LHCN-M2 (cell line): ENCODE measurements around the gene BABAM1. TPM values are rescaled to one million over a fixed set of nuclear protein-coding genes. Genes with fewer than 3 reads are reported as not detected.
A peak's percentile ranks its signal among the peaks of the same experiment; 100 is the strongest.

Source experiments
- DNase-seq: peaks from one replicate; pipeline ENCODE4 v3.0.0-alpha.2; 2012; ENCODE audit warnings: low read depth
- total RNA-seq: library from RNA; depleted of rRNA; stranded (reverse); fragments of >200 nt; gene quantifications from 2 replicates; pipeline ENCODE4 v1.2.3, GENCODE V29; 2014

BABAM1 gene
- total RNA-seq, 1 experiment from 2014 or later, result 107 TPM

DNA sequence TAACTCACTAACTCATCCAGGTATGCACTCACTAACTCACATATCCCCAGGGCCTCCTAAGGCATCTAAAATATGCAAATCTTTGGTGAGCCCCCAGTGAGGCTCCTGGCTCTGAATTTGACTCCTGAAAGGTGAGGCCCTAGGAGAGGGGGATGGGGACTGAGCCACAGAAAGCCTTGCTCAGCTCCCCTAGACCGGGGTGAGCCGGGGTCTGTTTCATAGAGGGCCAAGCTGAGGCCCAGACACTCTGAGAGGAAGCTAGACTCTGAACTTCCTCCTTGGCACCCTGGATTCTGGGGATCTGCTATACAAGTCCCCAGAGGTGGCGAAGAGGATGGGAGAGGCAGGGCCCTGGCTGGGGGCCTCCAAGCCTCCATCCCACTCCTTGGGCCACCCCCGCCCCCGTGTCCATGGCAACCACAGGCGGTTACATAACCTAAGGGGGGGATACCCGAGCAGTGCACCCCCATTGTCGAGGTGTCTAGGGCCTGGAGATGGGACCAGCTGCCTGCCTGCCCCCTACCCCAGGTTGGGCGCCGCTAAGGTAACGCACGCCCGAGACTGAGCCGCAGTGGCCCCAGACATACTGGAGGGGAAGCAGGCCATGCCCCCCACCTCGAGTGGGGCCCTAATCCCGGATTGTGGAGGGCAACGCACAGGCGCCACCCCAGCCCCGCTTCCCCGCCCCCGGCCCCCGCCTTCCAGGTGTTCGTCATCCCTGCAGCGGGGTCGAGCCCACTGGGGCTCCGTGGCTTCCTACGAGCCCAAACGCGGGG, 35.3 kb downstream of the BABAM1 start:
- no peak for DNase-seq

DNA sequence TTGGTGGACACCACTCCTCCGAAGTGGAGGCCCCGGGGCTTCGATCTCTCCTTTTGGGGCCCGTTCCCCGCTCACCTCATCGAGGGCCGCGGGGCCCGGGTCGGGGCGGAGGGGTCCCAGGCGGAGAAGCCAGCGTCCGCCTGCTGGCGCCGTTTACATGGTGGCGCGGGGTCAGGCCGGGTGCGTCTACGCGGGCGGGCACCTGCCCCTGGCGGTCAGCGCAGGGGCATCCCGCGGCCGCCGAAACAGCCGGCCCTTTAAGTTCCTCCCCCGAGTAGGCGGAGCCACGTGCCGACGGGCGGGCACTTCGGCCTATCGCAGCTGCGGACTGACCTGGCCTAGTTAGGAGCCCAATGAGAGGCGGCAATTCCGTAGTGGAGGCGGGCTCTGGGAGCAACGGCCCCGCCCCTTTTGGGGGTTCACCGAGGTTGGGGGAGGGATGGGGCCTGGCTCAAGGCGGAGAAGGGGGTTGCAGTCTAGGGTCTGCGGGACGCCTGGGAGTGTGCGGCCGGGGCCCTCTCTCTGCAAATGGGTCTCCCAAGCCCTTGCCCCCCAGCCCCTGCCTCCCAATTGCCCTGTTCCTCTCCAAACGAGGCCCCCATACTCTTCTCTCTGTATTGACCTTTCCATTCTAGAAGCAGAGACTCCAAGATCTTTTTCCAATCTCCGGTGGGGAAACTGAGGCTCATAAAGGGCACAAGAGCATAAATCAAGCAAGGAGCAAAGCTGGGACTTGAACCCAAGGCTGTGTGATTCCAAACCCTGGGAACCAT, 36.1 kb downstream of the BABAM1 start, which contains the start of gene ABHD8:
Gene ABHD8, minus strand, starts transcription at position 259 of the 773 bp plus-strand sequence. CDS start 1,809 bp downstream, outside the sequence.
- DNase-seq, result peak; percentile 94

DNA sequence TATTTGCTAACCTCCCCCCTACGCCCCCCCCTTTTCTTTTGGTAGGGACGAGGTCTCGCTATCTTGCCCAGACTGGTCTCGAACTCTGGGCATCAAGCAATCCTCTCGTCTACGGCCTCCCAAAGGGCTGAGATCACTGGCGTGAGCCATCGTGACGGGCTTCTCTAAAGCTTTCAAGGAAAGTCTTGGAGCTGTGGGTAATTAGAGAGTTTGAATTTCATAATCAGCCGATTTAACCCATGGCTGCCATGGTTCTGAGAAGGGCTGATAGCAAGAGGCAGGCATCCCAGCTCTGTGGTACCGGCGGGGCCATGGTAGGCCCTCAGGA, 36.7 kb downstream of the BABAM1 start:
- no peak for DNase-seq

- DNase-seq, result no peak
These were observed 37.4 kb downstream of the BABAM1 start for GRCh38 chr19:17304386-17305215.

- DNase-seq, result no peak
These were observed 37.9 kb downstream of the BABAM1 start for GRCh38 chr19:17305216-17305516.

- DNase-seq, result peak; percentile 99
These were observed 38.5 kb downstream of the BABAM1 start, which contains the start of gene MRPL34 for GRCh38 chr19:17305517-17306284. Gene MRPL34 (plus strand): TSS chr19:17305872. CDS start chr19:17305893, 21 bp downstream.

GRCh38 chr19:17306285-17306714, 39.1 kb downstream of the BABAM1 start:
- DNase-seq, result no peak

DNA sequence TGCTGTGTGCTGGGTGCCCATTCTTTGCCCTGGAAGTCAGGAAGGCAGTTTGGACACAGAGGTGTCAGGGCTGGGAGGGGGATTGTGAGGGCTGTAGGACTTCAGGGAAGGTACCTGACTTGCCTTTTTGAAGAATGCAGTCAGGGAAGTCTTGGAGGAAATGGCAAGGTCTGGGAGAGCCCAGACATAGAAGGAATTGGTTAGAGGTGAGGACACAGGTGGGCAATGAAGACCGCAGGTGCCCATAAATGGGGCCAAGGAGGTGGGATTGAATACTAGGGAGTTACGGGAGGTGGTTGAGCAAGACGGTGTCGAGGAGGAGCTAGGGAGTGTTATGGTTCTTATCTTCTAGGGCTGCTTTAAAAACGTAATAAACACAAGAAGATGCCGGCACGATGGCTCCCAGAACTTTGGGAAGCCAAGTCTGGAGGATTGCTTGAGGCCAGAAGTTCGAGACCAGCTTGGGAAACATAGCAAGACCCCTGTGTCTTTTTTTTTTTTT, 40.7 kb downstream of the BABAM1 start:
- DNase-seq, result no peak

DNA sequence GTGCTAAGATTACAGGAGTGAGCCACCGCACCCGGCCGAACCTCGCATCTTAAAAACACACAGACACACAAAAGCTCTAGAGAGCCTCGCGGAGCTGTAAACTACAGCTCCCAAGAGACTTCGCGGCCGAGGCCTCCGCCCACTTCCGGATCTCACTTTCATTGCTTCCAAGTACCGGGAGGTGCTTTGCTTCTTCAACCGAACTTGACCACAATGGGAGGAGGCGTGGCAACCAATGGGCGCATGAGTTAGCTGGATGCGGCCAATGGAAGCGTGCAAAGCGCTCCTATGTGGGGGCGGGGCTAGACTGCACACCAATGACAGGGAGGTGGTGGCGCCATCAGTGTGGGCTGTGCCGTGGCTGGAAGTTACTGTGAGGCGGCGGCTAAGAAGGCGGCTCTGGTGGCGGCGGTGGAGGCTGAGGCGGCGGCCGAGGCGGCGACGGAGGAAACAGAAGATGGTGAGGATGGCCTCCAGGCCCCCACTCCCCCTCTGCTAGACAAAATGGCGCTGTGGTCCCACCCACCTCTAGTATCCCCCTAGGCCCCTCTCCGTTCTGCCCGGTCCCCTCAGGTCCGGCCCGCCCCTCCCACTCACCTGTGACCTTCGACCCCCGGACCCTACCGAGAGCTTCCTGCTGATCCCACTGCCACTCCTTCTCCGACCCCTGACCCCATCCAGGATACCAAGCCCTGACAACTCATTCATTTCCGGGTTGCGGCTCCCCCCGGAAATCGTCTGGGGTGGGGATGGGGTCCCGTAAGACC, 42.1 kb downstream of the BABAM1 start, which contains the start of gene DDA1:
Gene DDA1, plus strand, starts transcription at position 366 of the 767 bp plus-strand sequence. Its CDS starts 92 bp downstream, at position 458.
- DNase-seq, result peak; percentile 100

- no peak for DNase-seq
These were observed 42.8 kb downstream of the BABAM1 start for GRCh38 chr19:17309965-17310461.

GRCh38 chr19:17311455-17312188, 44.4 kb downstream of the BABAM1 start:
- DNase-seq, result peak; percentile 40

GRCh38 chr19:17312189-17313113, 45.2 kb downstream of the BABAM1 start:
- no peak for DNase-seq

DNA sequence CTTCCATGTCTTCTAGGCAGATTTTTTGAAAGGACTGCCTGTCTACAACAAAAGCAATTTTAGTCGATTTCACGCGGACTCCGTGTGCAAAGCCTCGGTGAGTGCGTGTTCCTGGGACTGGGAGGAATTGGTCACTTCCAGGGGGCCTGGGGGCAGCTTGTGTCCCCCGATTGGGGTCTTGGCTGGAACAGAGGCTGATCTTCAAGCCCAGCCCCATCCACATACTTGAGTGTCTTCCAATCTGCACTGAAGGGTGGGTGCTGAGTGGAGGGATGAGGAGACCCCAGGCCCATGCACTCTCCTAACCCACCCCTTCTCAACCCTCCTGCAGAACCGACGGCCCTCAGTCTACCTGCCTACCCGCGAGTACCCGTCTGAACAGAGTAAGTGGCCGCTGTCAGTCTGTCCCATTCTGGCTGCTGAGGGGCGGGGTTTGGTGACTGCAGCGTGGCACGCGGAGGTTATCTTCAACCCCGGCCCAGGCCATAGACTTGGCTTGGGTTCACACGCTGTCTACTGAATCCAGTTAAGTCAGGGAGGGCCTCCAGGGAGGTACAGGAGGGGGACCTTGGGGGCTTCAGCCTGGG, 46.9 kb downstream of the BABAM1 start:
- DNase-seq, result no peak

DNA sequence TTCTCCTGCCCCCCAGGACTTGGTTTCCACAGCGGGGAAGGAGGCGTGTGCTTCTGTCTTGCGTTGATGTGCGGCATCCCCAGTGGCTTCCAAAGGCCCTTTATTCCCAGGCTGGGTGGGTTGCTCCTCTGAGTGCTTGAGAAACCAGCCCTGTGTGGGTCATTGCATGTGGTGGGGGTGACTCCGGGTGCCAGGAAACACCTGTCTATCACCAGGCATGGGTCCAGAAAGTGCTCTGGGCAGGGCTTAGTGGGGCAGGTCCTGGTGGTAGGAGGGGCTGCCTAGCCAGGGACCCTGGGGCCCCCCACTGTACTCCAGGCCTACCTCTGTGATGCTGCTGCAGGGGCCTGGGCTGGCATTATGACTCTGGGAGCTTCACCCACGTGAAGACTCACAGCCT, 51.7 kb downstream of the BABAM1 start:
- no peak for DNase-seq

DNA sequence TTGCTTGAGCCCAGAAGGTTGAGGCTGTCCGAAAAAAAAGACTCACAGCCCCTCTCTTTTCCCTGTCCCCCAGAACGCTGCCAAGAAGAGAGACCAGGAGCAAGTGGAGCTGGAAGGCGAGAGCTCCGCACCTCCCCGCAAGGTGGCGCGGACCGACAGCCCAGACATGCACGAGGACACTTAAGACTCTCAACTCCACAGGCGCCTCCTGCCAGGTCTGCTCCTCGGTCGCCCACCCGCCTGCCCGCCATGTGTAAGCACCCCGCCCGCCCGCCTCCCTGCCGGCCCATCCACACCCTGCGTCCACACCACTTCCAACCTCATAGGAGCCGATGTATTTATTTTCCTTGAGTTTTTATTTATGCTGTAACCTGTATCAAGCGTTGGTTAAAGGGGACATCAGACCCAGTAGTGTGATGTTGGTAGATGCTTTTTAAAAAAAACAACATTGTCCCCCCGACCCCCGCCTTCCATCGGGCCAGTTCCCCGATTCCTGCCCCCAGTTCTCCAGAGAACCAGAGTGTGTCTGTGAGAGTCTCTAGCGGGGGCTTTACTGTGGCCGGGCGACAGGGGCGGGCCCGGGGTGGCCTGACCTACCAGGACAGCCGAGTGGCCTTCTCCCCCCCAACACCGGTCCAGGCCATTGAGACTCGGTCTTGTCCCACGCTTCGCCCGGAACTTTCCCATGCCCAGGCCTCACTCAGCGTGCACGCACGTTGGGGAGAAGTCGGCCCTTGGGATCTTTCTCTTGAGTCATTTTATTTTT, 52.4 kb downstream of the BABAM1 start:
- DNase-seq, result no peak

GRCh38 chr19:17320435-17320834, 53.2 kb downstream of the BABAM1 start:
- DNase-seq, result no peak
